GM18951 (cell line): ENCODE data around the gene KRTAP10-11.
"Not testable (repeated sequence)": the region's sequence is repeated elsewhere in the genome, so short reads cannot be mapped to it uniquely, and the experiment has no call there.

Experiments used
- POLR2A ChIP-seq: IDR thresholded peaks from 4 replicates; pipeline ENCODE4 v1.6.1; 2011; ENCODE audit warnings: mild to moderate bottlenecking; ENCODE audit not compliant: insufficient read length, insufficient read depth; ENCODE audit errors: extremely low read depth
- in situ Hi-C: fragments of 300-500 bp; cut with MboI; formaldehyde crosslinking; loops from one replicate; pipeline ENCODE4 v1.12.0; 2022; ENCODE audit warnings: low sequenced_read_pairs, mixed read lengths, inconsistent platforms; ENCODE audit not compliant: unreplicated experiment

KRTAP10-11 gene

GRCh38 chr21:44626262-44626661, 20.0 kb upstream of the KRTAP10-11 start:
- in situ Hi-C loops = no loop called here
- no peak for TF ChIP-seq POLR2A

DNA sequence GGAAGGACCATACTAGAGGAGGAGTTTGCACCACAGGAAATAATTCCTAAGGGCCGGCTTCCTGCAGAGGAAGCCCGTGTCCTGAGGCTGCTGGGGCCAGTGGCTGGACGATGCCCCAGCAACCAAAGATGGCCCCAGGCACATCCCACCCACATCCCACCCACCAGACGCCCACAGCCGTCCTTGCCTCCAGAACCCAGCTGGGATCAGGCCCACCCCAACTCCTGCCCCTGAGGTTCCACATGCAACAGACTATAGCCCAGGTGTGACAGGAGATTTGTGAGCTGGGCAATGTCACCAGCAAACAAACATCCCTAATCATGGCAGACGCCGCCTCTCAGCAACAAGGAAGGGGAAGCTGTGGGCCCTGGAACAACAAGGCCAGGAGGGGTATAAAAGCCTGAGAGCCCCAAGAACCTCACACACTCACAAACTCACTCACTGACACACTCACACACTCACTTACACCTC, 19.5 kb upstream of the KRTAP10-11 start, which contains the start of gene KRTAP10-9:
Gene KRTAP10-9, plus strand, starts transcription at position 421 of the 471 bp plus-strand sequence. CDS start 79 bp downstream, outside the sequence.
- no peak for TF ChIP-seq POLR2A
- in situ Hi-C loops = no loop called here

- in situ Hi-C loops = not testable (repeated sequence)
These were observed 18.9 kb upstream of the KRTAP10-11 start for GRCh38 chr21:44627181-44627822.

DNA sequence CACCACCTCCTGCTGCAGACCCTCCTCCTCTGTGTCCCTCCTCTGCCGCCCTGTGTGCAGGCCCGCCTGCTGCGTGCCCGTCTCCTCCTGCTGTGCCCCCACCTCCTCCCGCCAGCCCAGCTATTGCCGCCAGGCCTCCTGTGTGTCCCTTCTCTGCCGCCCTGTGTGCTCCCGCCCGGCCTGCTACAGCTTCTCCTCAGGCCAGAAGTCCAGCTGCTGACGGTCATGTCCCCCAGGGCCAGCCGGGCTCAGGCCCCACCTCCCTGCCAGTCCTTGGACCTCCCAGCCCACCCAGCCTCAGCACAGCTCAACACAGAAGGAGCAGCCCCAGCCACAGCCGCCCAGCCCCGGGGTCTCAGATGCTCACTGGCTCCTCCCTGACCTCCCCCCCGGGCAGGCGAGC, 18.4 kb upstream of the KRTAP10-11 start:
- in situ Hi-C loops = not testable (repeated sequence)

- in situ Hi-C loops = no loop called here
- no peak for TF ChIP-seq POLR2A
These were observed 17.4 kb upstream of the KRTAP10-11 start for GRCh38 chr21:44628707-44629391.

DNA sequence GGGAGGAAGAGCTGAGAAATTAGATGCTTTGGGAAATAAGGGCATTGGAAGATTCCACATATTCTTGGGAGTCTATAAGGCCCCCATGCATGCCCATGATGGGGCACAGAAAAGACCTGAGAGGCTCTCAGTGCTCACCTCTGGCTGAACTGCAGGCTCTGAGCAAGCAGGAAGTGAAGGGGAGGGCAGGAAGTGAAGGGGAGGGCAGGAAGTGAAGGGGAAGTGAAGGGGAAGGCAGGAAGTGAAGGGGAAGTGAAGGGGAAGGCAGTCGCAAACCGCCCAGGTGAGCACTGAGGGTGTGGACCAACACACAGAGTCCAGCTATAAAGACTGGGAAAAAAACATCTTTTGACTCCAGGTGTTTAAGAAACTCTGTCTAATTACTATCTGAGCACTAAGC, 15.8 kb upstream of the KRTAP10-11 start:
- in situ Hi-C loops = no loop called here
- no peak for TF ChIP-seq POLR2A

- in situ Hi-C loops = no loop called here
- TF ChIP-seq POLR2A = no peak
These were observed 14.1 kb upstream of the KRTAP10-11 start for GRCh38 chr21:44632067-44632466.

GRCh38 chr21:44636209-44637017, 9.8 kb upstream of the KRTAP10-11 start:
- TF ChIP-seq POLR2A = no peak

DNA sequence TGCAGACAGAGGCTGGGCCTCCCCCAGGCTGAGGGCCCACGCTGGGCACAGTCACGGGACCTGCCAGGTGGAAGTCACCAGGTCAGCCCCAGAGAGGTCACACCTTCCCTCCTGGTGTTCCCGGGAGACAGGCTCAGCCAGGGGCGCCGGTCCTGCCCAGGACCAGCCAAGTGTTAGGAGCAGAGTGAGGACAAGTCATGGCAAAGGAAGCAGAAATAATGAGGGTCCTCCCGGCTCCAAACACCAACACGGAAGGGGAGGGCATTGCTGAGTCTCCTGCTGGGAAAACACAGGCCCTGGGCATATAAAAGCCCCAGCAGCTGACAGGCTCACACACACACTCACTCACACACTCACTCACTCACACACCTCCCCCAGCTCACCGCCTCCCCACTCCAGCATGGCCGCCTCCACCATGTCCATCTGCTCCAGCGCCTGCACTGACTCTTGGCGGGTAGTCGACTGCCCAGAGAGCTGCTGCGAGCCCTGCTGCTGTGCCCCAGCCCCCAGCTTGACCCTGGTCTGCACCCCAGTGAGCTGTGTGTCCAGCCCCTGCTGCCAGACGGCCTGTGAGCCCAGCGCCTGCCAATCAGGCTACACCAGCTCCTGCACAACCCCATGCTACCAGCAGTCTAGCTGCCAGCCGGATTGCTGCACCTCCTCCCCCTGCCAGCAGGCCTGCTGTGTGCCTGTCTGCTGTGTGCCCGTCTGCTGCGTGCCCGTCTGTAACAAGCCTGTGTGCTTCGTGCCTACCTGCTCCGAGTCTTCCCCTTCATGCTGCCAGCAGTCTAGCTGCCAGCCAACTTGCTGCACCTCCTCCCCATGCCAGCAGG, 9.0 kb upstream of the KRTAP10-11 start, which contains the start of gene KRTAP10-10:
Gene KRTAP10-10, plus strand, starts transcription at position 339 of the 833 bp plus-strand sequence. Its CDS starts 62 bp downstream, at position 401.
- TF ChIP-seq POLR2A = no peak
- in situ Hi-C loops = no loop called here

More at GRCh38 chr21:44636209-44637017, 9.8 kb upstream of the KRTAP10-11 start:
- in situ Hi-C loops = no loop called here

- in situ Hi-C loops = not testable (repeated sequence)
These were observed 8.3 kb upstream of the KRTAP10-11 start for GRCh38 chr21:44637851-44638348.

DNA sequence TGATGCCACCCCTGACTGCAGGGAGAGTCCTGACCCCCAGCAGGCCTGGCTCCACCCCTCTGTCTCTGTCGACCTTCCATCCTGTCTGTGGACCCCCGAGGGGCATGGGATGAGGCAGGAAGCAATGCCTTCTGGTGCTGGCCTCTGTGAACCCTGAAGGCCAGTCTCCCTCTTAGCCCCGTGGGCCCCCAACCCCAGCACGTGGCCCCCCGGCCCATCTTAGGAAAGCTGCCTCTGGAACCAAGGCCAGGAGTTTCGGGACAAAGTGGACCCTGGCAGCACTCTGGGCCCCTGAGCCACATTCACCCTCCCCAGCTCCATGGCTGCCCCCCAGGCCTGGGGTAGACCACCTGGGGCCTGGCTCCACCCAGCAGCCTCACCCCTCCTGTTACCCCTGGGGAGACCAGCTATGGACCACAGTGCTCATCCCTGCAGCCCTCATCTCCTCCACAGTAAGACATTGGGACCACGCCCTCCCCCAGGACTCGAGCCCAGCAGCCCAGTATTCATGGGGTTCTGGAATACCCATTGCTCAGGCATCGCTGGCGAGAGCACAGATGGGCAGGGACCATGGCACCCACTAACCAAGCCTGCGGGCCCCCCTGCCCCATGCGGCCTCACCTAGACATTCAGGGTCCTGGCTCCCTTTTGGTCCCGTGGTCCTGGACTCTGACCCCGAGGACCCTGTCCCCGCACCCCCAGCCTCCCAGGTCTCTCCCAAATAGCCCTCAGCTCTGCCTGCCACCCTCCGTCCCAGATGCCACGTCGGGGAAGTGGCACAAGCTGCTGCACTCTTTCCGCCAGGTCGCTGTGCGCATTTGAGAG, 7.5 kb upstream of the KRTAP10-11 start:
- in situ Hi-C loops = not testable (repeated sequence)

- no peak for TF ChIP-seq POLR2A
- in situ Hi-C loops = no loop called here
These were observed 6.9 kb upstream of the KRTAP10-11 start for GRCh38 chr21:44639331-44639655.
